ENCODE measurements around the gene PACC1. TPM values are rescaled to one million over a fixed set of nuclear protein-coding genes. Genes with fewer than 3 reads are reported as not detected.

PACC1 gene
- total RNA-seq, 1 donor from 2014 or later, result 15.3 TPM

DNA sequence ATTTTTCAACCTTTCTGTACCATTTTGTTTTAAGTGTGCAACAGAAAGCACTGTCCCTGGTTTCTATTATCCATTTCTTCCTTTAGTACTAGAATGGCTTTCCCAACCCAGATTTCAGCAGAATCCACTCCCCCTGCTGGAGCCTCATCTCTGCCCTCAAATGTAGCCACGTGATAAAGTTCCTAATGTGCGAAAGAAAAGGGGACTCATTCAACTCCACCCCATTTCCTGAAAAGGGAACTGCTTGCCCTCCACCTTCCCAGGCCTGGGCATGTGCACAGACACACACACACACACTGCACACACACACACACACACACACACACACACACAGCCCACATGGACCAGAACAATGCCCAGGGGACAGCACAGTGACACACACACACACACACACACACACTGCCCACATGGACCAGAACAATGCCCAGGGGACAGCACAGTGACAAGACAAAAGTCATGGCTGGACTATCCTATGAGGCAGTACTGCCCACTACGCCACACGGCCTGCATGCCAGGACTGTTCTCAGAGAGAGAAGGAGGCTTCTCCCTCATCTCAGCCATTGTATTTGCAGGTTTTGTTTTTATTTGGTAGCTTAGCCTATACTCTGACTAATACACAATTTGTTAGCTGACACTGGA, 33.2 kb downstream of the PACC1 start:
- H3K27ac Mint-ChIP-seq (ENCODE audit: unreplicated experiment), result no peak overlapping the region
- no peaks in the 10 kb centered on the region for H3K4me1 Mint-ChIP-seq (ENCODE audit: unreplicated experiment)
- DNase-seq (ENCODE audit: low spot score), result no peak
- no peaks in the 10 kb centered on the region for H3K9me3 Mint-ChIP-seq (ENCODE audit: unreplicated experiment)
- TF ChIP-seq CTCF (IDR thresholded peaks at IDR 0.05; ENCODE audit: unreplicated experiment), result no peak
- H3K4me3 Mint-ChIP-seq (ENCODE audit: unreplicated experiment), result no peak overlapping the region
- H3K36me3 Mint-ChIP-seq (ENCODE audit: low read depth, unreplicated experiment), result peaks cover 52% of the 10 kb centered on the region
- H3K27me3 Mint-ChIP-seq (ENCODE audit: unreplicated experiment), result peaks cover 1% of the 10 kb centered on the region

- Mint-ChIP-seq H3K4me3 (ENCODE audit: unreplicated experiment) (no peak overlapping the region), H3K36me3 (ENCODE audit: low read depth, unreplicated experiment) (peaks cover 37% of the 10 kb centered on the region), H3K27me3 (ENCODE audit: unreplicated experiment) (peaks cover 1% of the 10 kb centered on the region), H3K27ac (ENCODE audit: unreplicated experiment) (no peak overlapping the region), H3K9me3 (ENCODE audit: unreplicated experiment) (no peaks in the 10 kb centered on the region), H3K4me1 (ENCODE audit: unreplicated experiment) (no peaks in the 10 kb centered on the region)
- no peak for DNase-seq (ENCODE audit: low spot score)
- no peak for TF ChIP-seq CTCF (IDR thresholded peaks at IDR 0.05; ENCODE audit: unreplicated experiment)
Measured at GRCh38 chr1:212379366-212379765, 35.3 kb downstream of the PACC1 start.

- Mint-ChIP-seq H3K36me3 (ENCODE audit: low read depth, unreplicated experiment) (peaks cover 43% of the 10 kb centered on the region), H3K27me3 (ENCODE audit: unreplicated experiment) (peaks cover 3% of the 10 kb centered on the region), H3K4me1 (ENCODE audit: unreplicated experiment) (no peaks in the 10 kb centered on the region), H3K9me3 (ENCODE audit: unreplicated experiment) (no peaks in the 10 kb centered on the region), H3K4me3 (ENCODE audit: unreplicated experiment) (no peak overlapping the region), H3K27ac (ENCODE audit: unreplicated experiment) (no peak overlapping the region)
- DNase-seq (ENCODE audit: low spot score), result no peak
- TF ChIP-seq CTCF (IDR thresholded peaks at IDR 0.05; ENCODE audit: unreplicated experiment), result no peak
Measured at GRCh38 chr1:212377644-212378043, 37.0 kb downstream of the PACC1 start.

- peaks cover 3% of the 10 kb centered on the region for H3K27me3 Mint-ChIP-seq (ENCODE audit: unreplicated experiment)
- TF ChIP-seq CTCF (IDR thresholded peaks at IDR 0.05; ENCODE audit: unreplicated experiment), result no peak
- H3K27ac Mint-ChIP-seq (ENCODE audit: unreplicated experiment), result no peak overlapping the region
- H3K9me3 Mint-ChIP-seq (ENCODE audit: unreplicated experiment), result no peaks in the 10 kb centered on the region
- peaks cover 48% of the 10 kb centered on the region for H3K36me3 Mint-ChIP-seq (ENCODE audit: low read depth, unreplicated experiment)
- no peak for DNase-seq (ENCODE audit: low spot score)
- H3K4me1 Mint-ChIP-seq (ENCODE audit: unreplicated experiment), result no peaks in the 10 kb centered on the region
- no peak overlapping the region for H3K4me3 Mint-ChIP-seq (ENCODE audit: unreplicated experiment)
Measured at GRCh38 chr1:212375986-212376385, 38.7 kb downstream of the PACC1 start.

- peak; percentile 73 for TF ChIP-seq CTCF (IDR thresholded peaks at IDR 0.05; ENCODE audit: unreplicated experiment)
- H3K27ac Mint-ChIP-seq (ENCODE audit: unreplicated experiment), result no peak overlapping the region
- peaks cover 18% of the 10 kb centered on the region for H3K36me3 Mint-ChIP-seq (ENCODE audit: low read depth, unreplicated experiment)
- peaks cover 2% of the 10 kb centered on the region for H3K27me3 Mint-ChIP-seq (ENCODE audit: unreplicated experiment)
- DNase-seq (ENCODE audit: low spot score), result peak; percentile 56
- no peaks in the 10 kb centered on the region for H3K9me3 Mint-ChIP-seq (ENCODE audit: unreplicated experiment)
- H3K4me3 Mint-ChIP-seq (ENCODE audit: unreplicated experiment), result no peak overlapping the region
- peaks cover 4% of the 10 kb centered on the region for H3K4me1 Mint-ChIP-seq (ENCODE audit: unreplicated experiment)
Measured at GRCh38 chr1:212368073-212368484, 46.6 kb downstream of the PACC1 start.
